Left hindlimb (tissue), 1 donor: ENCODE results near the gene FAM32A.

Experiments used
- DNase-seq: peaks from one replicate; pipeline ENCODE4 v3.0.0-alpha.2; 2018

FAM32A gene

DNA sequence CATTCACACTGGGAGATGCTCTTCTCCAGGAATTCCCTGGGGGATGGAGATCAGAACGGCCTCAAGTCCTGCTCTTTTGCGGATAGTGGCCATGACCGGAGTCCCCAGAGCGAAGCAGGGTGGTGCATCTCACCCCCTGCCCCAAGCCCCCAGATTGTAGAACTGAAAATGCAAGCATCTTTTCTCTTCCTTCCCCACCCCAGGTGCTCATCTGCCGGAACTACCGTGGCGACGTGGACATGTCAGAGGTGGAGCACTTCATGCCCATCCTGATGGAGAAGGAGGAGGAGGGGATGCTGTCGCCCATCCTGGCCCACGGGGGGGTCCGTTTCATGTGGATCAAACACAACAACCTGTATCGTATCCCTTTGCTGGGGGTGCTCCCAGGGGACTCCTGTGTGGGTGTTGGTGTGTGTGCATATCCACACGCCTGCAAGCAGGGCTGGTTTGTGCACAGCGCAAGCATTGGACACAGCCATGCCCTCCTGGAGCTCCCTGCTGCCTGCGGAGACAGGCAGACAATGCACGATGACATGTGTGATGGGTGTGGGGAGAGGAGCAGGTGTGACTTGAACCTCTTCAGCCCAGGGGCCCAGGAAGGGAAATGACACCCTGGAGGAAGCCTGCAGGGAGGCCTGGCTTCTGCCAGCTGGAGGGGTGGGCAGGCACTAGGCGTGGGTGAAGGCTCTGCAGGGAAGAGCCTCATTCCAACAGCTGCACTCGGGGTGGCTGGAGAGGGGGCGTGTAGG, 18.2 kb downstream of the FAM32A start:
- DNase-seq = no peak

DNA sequence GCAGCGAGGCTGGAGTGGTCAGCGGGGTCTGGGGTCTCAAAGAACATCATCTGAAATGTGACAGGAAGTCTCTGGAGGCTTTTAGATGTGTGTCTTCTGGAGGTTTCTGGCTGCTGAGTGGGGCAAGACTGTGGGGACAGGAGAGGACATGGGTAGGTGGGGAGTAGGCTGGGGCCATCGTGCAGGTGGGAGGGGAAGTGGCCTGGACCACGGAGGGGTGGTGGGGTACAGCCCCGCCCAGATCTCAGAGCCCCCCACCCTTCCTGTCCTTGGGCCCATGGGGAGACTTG, 18.7 kb downstream of the FAM32A start:
- DNase-seq = no peak

DNA sequence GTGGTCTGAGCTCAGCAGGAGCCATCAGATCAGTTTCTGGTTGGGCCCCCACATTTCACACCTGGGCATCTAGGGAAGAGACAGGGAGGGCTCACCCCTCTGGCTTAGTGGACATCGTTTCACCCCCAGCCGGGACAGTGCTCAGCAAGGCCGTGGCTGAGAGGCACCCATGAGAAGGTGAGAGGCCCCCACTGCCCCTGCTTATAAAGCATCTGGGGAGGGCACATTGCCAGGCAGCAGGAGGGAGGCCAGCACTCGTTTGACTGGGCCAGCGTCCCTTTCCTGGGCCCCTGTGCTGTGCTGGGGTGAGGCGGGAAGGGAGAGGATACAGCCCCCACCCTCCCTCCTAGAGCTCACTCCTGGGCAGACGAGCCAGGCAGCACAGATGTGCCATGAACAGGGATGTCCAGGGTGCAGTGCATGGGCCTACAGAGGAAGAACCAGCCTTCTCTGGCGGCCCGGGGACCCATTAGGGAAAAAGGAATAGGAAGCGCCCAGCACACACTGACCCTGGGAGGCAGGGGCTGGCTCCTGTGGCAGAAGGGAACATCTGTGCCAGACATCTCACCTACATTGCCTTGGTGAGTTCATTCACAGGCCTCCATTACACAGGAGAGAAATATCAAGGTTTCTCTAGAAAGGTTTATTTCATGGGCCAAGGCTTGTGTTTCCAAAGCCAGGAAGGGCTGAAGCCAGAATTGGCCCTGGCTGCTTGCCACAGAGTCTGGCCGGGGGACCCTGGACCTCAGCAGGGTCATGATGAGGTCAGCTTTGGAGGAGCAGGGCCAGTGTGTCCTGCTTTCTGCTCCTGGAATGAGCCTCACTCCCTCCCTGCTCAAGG, 20.2 kb downstream of the FAM32A start:
- no peak for DNase-seq

DNA sequence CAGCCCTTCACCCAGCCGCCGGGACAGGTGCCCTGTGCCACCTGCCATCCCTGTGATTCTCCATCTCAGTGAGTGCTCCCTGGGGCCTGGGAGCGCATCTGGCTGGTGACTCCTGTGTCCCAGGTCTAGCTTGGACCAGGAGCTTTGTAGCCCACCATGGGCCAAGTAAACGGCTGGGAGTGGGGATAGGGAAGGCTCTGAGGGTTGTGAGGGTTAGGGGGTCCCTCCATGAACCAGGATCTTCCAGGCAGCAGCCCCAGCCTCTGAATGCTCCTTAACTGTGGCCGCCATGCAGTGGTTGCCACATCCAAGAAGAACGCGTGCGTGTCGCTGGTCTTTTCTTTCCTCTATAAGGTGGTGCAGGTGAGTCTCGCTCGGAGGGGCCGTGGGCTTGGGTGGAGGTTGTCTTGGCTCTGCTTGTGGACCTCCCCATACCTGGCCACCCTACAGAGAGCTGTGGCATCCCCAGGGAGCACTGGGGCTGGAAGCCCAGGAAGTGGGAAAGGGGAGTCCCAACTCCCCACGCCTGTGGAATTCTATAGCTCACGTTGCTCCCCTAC, 20.9 kb downstream of the FAM32A start:
- DNase-seq = no peak

DNA sequence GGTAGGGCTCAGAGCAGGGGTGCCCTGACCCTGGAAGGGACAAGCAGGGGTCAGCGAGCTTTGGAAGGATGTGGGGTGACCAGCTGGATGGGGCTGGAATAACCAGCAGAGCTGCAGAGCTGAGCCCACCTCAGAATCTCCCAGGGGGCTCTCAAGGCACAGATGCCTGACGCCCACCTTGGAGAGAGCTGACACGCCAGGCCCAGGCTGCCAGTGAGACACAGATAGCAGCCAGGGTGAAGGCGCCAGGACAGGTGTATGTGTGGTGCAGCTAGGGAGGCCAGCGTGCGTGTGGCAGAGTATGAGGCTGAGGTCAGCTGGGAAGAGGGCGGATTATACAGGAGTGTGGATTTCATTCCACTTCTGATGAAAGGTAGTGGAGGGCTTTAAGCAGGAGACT, 21.4 kb downstream of the FAM32A start:
- no peak for DNase-seq

DNA sequence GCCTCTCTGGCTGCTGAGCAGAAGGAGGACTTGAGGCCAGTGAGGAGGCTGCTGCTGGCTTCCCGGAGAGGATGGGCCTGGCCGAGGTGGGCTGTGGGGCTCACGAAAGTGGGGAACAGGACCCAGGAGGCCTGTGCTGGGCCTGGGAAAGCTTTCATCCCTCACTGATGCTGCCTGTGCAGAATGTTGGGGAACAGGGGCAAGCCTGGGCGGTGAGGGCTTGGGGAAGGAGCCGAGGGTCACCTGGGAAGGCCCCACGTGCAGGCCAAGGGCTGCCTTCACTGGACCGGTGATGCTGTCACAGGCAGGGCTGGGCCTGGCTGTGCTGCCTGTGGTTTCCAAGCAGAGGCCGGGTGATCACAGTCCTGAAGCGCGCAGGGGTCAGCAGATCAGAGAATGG, 21.9 kb downstream of the FAM32A start:
- DNase-seq = no peak

DNA sequence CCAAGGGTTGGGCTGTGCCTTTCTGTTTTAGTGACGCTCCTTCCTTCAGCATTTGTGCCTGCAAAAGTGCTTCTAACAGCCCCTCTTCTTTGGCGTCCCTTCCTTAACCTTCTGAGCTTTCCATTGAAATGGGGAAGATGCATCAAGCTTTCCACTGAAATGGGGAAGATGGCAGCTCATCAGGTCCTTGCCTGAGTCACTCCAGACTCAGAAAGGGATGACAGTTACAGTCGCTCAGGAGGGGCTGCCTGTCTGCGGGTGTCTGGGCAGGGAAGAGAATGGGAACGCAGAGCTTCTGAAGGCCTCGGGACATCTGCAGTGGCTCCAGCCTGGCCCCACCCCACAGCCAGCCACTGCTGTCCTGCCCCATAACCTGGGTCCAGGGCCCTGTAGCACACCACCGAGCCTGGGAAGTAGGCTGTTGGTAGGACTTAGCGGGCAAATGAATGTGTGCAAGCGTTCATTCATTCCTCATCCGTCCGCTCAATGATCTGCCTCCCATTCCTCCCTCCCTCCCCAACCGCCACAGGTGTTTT, 22.3 kb downstream of the FAM32A start:
- DNase-seq = no peak

DNA sequence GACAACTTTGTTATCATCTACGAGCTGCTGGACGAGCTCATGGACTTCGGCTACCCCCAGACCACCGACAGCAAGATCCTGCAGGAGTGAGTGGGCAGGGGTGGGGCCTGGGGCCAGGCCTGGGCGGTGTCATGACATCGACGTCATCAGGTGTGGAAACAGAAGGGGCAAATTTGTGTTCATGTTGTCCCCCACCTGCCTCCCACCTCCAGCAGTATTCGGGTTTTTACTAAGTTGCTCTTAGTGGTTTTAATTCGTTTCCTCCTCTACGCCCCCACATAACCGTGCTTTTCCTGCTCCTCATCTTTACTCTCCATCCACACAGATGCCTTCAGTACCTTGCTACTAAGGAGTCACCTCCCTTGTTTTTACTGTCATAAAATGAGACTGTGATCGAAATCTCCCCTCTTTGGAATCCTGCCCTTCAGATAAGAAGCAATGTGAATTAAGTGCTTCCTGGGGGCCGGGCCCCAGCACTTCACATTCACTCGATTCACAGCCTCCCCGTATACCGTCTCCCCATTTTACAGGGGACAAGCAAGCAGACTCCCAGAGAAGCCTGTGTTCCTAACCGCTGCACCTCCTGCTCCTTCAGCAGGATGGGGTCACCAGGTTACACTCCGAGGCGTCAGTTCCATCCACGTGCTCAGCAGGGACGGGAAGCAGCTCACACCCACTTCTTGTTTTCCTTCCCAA, 23.0 kb downstream of the FAM32A start:
- DNase-seq = no peak

DNA sequence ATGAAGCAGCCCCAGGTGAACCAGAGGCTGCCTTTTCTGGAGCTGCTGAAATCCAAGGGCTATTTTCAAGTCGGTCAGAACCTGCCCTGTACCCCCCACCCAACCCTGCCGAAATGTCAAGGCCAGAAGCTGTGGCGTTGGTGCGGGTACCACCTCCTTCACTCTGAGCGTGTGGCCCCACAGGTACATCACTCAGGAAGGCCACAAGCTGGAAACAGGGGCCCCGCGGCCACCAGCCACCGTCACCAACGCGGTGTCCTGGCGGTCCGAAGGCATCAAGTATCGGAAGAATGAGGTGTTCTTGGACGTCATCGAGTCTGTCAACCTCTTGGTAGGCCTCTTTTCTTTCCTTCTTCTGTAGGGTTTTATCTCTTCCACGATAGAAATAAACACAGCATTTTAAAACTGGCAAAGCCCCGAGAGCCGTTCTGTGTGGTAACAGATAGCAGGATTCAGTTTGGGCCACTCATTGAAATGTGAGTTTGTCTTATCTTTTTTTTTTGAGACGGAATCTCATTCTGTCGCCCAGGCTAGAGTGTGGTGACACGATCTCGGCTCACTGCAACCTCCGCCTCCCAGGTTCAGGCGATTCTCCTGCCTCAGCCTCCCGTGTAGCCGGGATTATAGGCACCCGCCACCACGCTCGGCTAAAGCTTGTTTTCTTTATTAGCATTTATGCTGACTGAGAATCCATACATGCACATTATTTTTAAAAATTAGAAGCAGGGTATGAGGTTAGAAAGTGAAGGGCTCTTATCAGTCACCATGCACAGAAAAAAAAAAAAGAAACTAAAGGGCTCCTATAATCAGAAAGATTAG, 23.8 kb downstream of the FAM32A start:
- DNase-seq = no peak

DNA sequence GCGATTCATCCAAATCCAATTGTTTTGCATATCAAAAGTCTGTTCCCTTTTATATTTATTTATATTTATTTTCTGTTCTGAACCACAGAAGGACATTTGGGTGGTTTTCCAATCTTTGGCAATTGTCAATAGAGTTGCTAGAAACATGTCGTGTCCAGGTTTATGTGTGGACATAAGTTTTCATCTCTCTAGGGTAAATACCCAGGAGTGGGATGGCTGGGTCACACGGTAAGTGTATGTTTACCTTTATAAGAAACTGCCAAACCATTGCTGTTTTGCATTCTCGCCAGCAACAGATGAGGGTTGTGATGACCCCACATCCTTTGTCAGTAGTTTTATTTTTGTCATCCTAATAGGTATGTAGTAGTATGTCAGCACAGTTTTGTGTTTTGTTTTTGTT, 25.0 kb downstream of the FAM32A start:
- DNase-seq = no peak

DNA sequence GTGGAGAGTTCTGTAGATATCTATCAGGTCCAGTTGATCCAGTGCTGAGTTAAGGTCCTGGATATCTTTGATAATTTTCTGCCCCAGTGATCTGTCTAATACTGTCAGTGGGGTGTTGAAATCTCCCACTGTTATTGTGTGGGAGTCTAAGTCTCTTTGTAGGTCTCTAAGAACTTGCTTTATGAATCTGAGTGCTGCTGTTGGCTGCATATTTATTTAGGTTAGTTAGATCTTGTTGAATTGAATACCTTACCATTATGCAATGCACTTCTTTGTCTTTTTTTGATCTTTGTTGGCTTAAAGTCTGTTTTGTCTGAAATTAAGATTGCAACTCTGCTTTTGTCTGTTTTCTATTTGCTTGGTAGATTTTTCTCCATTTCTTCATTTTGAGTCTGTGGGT, 27.9 kb downstream of the FAM32A start:
- DNase-seq = no peak

DNA sequence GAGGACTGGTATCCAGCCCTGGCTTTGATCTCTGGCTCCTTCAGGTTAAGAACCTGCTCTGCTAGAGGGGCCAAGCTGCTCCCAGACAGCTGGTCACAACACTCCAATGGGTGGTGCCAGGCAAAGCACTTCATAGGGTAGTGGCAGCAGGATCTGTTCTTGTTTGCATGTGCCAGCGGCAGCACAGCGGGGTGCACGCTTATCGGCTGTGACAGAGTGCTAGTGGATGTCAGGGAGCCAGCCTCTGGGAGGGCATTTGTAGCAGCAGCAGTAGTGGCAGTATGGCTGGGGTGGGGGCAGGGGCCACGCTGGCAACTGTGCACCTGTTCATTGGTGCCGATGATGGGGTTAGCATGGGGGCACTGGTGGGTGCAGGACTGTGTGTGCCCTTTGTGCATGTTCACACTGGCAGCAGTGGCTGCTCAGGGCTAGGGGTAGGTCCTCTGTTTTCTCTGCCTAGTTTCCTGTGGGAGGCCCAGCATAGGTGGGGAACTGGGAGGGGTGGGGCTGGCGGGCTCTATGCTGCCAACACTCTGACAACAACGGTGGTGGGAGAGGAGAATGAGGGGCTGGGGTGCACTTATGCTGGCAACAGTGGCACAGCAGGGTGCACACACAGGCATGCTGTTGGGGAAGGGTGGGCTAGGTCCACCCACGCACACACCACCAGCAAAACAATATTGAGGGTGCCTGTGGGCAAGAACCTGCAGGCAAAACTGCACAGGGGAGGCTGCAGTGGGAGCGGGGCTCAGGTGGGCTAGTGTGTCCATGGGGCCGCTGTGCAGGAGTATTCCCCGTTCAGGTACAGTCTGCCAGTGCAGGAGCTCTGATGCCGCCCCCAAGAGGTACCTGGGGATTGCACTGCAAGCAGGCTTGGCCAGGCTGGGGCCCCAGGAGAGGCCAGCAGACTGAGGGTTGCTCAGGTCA, 31.8 kb downstream of the FAM32A start:
- no peak for DNase-seq

DNA sequence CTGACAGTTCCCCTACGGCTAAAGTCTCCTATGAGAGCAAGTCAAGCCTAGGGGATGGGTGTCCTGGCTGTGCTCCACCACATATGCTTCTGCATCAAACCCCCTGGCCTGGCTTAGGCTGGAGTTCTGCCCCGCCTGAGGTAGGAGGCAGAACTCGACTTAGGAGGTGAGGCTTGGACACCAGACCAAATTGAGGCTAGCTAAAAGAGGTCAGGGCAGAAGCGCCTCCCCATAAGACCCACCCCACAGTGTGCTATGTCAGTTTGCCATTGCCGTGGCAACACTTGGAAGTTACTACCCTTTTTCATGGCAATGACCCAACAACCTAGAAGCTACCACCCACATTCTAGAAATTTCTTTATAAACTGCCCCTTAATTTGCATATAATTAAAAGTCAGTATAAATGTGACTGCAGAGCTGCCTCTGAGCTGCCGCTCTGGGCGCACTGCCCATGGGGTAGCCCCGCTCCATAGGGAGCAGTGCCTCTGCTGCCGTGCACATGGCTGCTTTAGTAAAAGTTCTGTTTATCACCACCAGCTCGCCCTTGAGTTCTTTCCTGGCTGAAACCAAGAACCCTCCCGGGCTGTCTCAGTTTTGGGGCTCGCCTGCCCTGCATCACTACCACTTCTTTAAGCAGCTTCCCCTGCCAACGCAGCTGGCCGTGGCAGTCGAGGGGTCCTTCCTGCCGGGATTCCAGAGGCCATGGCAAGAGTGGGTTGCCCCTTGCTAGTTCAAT, 32.7 kb downstream of the FAM32A start:
- no peak for DNase-seq

DNA sequence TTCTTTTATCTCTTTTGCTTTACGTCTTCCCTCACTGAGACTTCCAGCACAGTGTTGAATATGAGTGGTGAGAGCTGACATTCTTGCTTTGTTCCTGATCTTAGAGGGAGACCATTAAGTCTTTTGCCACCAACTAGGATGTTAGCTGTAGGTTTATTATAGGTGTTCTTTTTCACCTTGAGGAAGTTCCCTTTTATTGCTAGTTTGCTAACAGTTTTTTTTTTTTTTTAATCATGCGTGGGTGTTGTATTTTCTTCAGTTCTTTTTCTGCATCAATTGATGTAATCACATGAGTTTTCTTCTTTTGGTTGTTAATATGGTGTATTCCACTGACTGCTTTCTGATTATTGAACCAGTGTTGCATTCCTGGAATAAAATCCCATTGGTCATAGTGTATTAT, 33.6 kb downstream of the FAM32A start:
- no peak for DNase-seq

DNA sequence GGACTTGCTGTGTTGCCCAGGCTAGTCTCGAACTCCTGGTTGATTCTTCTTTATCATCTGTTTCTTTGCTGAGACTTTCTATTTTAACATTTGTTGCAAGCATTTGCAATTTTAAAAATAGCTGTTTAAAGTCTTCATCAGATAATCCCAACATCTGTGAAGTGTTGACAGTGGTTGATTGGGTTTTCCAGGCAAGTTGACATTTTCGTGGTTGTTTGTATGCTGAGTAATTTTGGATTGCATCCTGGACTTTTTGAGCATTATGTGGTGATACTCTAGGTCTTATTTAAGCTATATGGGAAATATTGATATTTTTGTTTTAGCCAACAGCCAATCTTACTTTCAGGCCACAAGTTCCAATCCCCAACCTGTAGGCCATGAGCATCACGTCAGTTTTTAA, 37.6 kb downstream of the FAM32A start:
- no peak for DNase-seq

DNA sequence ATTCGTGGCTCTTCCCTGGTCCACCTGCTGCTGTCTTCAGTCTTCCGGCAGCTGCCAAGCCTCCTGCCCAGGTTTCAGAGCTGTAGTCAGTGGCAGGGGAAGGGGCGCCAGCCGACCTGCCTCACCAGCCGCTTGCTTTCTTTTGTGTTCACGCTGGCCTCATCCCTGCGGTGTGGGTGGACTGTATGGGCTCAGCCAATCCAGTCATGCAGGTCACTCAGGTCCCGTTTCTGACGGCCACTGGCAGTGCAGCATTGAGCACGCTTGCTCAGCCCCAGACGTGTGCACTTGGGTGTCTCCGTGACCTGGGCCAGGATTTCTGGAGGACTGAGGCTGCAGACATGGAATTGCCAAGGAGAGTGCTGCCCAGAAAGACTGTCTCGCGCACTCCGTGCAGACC, 38.5 kb downstream of the FAM32A start:
- DNase-seq = no peak

DNA sequence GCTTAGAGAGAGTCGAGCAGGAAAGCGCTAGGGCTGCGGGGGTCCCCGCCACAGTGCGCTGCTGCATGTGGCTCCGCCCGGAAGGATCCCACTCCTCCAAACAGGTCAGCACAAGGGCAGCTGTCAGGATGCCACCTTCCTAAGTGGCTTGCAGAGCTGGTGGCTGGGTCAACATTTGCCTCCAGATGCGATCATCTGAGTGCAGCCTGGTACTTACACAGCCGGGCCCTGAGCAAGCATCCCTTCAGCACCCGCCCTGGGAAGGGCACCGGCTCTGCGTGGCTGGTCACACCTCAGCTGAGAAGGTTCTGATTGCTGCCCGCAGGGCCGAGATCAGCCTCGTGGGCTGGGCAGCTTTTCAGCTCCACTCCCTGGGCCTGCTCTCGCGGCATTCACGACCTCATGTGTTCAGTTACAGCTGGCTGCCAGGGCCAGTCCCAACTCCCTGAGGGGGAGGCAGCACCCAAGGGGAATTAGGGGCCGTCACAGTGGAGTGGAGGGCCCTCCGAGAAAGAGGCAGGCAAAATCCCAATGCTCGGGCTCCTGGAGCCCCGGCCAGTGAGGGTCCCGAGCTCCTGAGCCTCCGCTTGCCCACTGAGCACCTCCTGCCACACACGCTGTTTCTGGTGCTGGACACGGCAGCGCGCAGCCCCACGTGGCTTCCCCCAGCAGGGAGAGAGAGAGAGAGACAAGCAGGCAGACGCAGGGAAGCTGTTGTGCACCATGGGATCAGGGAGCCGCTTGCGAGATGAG, 39.3 kb downstream of the FAM32A start:
- DNase-seq = no peak

DNA sequence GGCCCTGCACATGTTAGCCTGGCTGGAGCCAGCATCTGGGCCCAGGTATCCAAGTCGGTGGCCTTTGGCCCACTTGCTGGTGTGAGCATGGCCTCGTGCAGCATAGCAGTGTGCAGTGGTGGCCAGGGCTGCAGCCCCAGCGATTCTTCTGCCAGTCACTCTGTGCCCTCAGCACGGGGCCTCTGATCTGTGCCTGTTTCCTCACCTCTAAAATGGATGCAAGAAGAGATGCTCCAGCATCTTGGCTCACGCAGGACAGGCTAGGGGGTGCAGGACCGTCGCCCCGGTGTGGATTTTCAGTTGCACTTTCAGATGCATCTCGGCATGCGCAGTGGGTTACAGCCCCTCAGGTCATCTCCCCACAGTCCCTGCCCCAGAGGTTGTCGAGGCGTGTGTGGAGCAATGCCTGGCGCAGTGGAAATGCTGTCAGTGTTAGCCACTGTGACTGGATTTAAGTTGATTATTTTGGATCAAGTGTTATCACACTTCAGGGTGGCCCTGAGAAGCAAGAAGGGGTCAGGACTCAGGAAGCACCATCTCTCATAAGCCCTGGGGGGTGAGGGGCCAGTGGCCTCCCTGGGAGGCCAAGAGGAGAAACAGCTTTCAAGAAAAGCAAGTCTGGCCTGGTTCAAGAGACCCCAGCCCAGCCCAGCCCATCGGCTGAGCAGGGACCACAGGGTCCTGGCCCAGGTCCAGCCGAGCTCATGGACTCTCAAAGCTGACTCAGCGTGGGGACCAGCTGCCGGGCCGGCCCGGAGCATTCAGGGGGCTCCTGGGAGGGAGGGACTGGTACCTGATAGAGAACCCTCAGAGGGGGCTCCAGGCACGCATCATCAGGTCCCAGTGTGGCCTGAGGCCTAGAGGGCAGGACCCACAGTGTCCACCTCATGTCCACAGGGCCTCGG, 40.3 kb downstream of the FAM32A start:
- DNase-seq = no peak

DNA sequence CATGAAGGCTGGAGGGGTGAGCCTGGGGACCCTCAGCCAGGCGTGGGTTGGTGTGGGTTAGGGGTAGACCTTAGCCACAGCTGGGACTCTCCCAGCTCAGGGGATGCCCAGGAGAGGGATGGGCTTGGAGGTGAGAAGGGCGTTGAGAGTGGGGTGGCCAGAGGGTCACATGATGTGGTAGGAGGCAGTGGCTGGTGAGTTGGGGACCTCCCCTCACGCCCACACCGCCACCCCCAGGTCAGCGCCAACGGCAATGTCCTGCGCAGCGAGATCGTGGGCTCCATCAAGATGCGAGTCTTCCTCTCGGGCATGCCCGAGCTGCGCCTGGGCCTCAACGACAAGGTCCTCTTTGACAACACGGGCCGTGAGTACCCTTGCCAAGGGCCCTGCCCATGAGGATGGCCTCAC, 41.0 kb downstream of the FAM32A start:
- DNase-seq = no peak
